Measurements from ENCODE around the gene SRXN1.

DNA sequence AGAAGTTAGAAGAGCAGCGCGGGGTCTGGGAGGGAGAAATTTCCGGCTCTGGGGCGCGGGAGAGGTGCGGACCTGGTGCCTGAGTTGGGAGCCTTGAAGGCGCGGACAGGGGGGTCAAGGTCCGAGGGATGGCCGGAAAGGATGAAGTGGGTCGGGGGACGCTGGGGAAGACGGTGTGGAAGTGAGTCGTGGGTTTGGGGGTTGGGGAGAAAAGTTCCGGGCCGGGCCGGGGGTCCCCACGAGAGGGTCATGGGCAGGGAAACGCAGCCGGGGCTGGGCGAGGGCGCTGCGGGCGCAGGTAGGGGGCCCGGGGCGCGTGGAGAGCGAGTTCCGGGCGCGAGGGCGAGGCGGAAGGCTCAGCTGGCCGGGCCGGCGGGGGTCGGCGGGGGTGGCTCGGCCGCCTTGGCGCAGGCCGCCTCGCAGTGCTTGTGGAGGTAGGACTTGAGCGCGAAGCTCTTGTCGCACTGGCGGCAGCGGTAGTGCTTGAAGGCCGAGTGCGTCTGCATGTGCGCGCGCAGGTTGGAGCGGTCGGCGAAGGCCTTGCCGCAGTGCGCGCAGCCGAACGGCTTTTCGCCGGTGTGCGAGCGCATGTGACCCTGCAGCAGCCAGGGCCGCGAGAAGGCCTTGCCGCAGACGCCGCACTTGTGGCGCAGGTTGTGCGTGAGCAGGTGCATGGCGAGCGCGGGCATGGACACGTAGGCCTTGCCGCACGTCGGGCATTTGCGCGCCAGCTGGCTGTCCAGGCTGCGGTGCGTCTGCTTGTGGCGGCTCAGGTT, 10.5 kb upstream of the SRXN1 start:
- TF ChIP-seq POLR2A (IDR thresholded peaks at IDR 0.05; ENCODE audit: low read depth, low read length) = no peak
- TF ChIP-seq POLR2AphosphoS5 (IDR thresholded peaks at IDR 0.05; ENCODE audit: low read depth, low read length) = no peak

Measured in GM12892 (cell line).